Sigmoid colon (tissue), 7 donors: ENCODE results near the gene ATG7. TPM values are rescaled to one million over a fixed set of nuclear protein-coding genes. Genes with fewer than 3 reads are reported as not detected.
"Not testable (repeated sequence)": the region's sequence is repeated elsewhere in the genome, so short reads cannot be mapped to it uniquely, and the experiment has no call there.

Experiments used
- DNase-seq: peaks from one replicate; pipeline ENCODE4 v3.0.0-alpha.2; 2019
- H3K27ac ChIP-seq, 4 donors: fragments of 200-600 bp; sonication (generic); one replicate each; pipeline ENCODE4 v1.5.1; 2016 to 2019; ENCODE audit warnings: mild to moderate bottlenecking in 1 of 4
- H3K27me3 ChIP-seq, 3 donors: fragments of 200-600 bp; sonication (generic); one replicate each; pipeline ENCODE4 v1.5.1; 2019; ENCODE audit warnings: mild to moderate bottlenecking in 1 of 3
- H3K36me3 ChIP-seq, 4 donors: fragments of 200-600 bp; sonication (generic); one replicate each; pipeline ENCODE4 v1.5.1; 2016 to 2019
- H3K4me1 ChIP-seq, 4 donors: fragments of 200-600 bp; sonication (generic); one replicate each; pipeline ENCODE4 v1.5.1; 2017 to 2019
- H3K4me3 ChIP-seq, 4 donors: fragments of 200-600 bp; sonication (generic); one replicate each; pipeline ENCODE4 v1.5.1; 2017 to 2019; ENCODE audit warnings: mild to moderate bottlenecking in 2 of 4, moderate library complexity in 1 of 4
- H3K9me3 ChIP-seq, 4 donors: fragments of 200-600 bp in 3 of 4; sonication (generic) in 3 of 4; one replicate each; pipeline versions ENCODE4 v1.5.1 to v1.6.1; 2013 to 2019
- CTCF ChIP-seq, 4 experiments: fragments of 450-650 bp in 3 of 4; fragments of 200-600 bp in 1 of 4; IDR thresholded peaks; one replicate each; pipeline ENCODE4 v1.5.1; 2016 to 2019; ENCODE audit warnings: antibody characterized with exemption in 4 of 4, mild to moderate bottlenecking in 3 of 4, moderate library complexity in 2 of 4
- EP300 ChIP-seq, 4 donors: sonication (generic); formaldehyde crosslinking; IDR thresholded peaks; one replicate each; pipeline ENCODE4 v1.6.1; 2017; ENCODE audit warnings: antibody characterized with exemption in 4 of 4
- POLR2A ChIP-seq, 2 donors: fragments of 450-650 bp; IDR thresholded peaks; one replicate each; pipeline ENCODE4 v1.6.1; 2016; ENCODE audit warnings: antibody characterized with exemption in 2 of 2, mild to moderate bottlenecking in 2 of 2, moderate library complexity in 2 of 2
- POLR2AphosphoS5 ChIP-seq, 4 donors: sonication (generic); formaldehyde crosslinking; IDR thresholded peaks; one replicate each; pipeline ENCODE4 v1.6.1; 2017; ENCODE audit warnings: antibody characterized with exemption in 4 of 4
- WGBS, 2 donors: extraction: QIAGEN DNeasy Blood & Tissue Kit; methylation state at CpG; one replicate each; pipeline ENCODE4 v1.1.7; 2013; 5-methylcytosine and 5-hydroxymethylcytosine counted together
- intact Hi-C: fragments of 100-400 bp; cut with DNase I; formaldehyde crosslinking; loops from one replicate; pipeline ENCODE4 v1.15.1; 2023
- polyA plus RNA-seq, 3 donors: library from polyadenylated mRNA; stranded (reverse); fragments of 200-250 nt; gene quantifications; one replicate each; pipeline ENCODE4 v1.2.3, GENCODE V29; 2013
- total RNA-seq, 4 donors: library from RNA; depleted of rRNA; stranded (reverse); fragments of >200 nt; gene quantifications; one replicate each; pipeline ENCODE4 v1.1.0, GENCODE V29; 2016
- donor health status: healthy with polysubstance abuse.
- donor health status: Bipolar disorder and iron deficiency.
- donor health status: healthy.

ATG7 gene
- total and polyA plus RNA-seq, 7 donors: 12.5 to 62.9 (median 34.8) TPM

- Histone ChIP-seq H3K9me3 (no peaks in the 10 kb centered on the region), H3K36me3 (no peaks in the 10 kb centered on the region), H3K4me1 (peaks cover 0 to 18% (median 14%) of the 10 kb centered on the region in 4 donors), H3K27ac (peak overlapping the region; percentile 5 to 59 (median 38)), H3K27me3 (no peaks in the 10 kb centered on the region), H3K4me3 (no peak overlapping the region)
- DNase-seq: peak; percentile 77
- no peak for TF ChIP-seq POLR2A (IDR thresholded peaks at IDR 0.05)
- TF ChIP-seq EP300 (IDR thresholded peaks at IDR 0.05): no peak
- no peak for TF ChIP-seq POLR2AphosphoS5 (IDR thresholded peaks at IDR 0.05)
- TF ChIP-seq CTCF (IDR thresholded peaks at IDR 0.05): no peak
- intact Hi-C loops: no loop called here
- WGBS, 2 donors: 11 to 43% methylated on average over 1 of the region's 1 CpG
Observed at GRCh38 chr3:11498646-11499045, 226.4 kb downstream of the ATG7 start.

GRCh38 chr3:11499144-11499543, 226.9 kb downstream of the ATG7 start:
- TF ChIP-seq CTCF (IDR thresholded peaks at IDR 0.05) (no peak), EP300 (IDR thresholded peaks at IDR 0.05) (no peak), POLR2AphosphoS5 (IDR thresholded peaks at IDR 0.05) (no peak), POLR2A (IDR thresholded peaks at IDR 0.05) (no peak)
- peak overlapping the region in 3 of 4 donors; percentile 36 to 59 (median 40) for H3K27ac ChIP-seq
- H3K36me3 ChIP-seq: no peaks in the 10 kb centered on the region
- H3K4me3 ChIP-seq: no peak overlapping the region
- no peaks in the 10 kb centered on the region for H3K9me3 ChIP-seq
- WGBS, 2 donors: 93 to 95% methylated on average over 6 of the region's 6 CpGs
- intact Hi-C loops: no loop called here
- H3K27me3 ChIP-seq: no peaks in the 10 kb centered on the region
- peaks cover 0 to 18% (median 14%) of the 10 kb centered on the region in 4 donors for H3K4me1 ChIP-seq
- no peak for DNase-seq

- H3K36me3 ChIP-seq, DNase-seq, H3K27me3 ChIP-seq, H3K9me3 ChIP-seq, intact Hi-C loops, H3K27ac ChIP-seq, H3K4me3 ChIP-seq: not testable (repeated sequence)
- H3K4me1 ChIP-seq: peaks cover 0 to 18% (median 14%) of the 10 kb centered on the region in 4 donors
- no CpG with 5 or more reads among the region's 3 CpGs for WGBS, 2 donors
Observed at GRCh38 chr3:11502413-11502812, 230.2 kb downstream of the ATG7 start.

- peak overlapping the region; percentile 78 to 88 (median 80) for H3K27ac ChIP-seq
- TF ChIP-seq EP300 (IDR thresholded peaks at IDR 0.05): no peak
- no peak for TF ChIP-seq POLR2A (IDR thresholded peaks at IDR 0.05)
- no peak for TF ChIP-seq POLR2AphosphoS5 (IDR thresholded peaks at IDR 0.05)
- TF ChIP-seq CTCF (IDR thresholded peaks at IDR 0.05): no peak
- intact Hi-C loops: no loop called here
- no peak for DNase-seq
- H3K36me3 ChIP-seq: no peaks in the 10 kb centered on the region
- H3K4me1 ChIP-seq: peaks cover 0 to 33% (median 31%) of the 10 kb centered on the region in 4 donors
- no peaks in the 10 kb centered on the region for H3K9me3 ChIP-seq
- no peak overlapping the region for H3K4me3 ChIP-seq
- H3K27me3 ChIP-seq: no peaks in the 10 kb centered on the region
Observed at GRCh38 chr3:11507719-11508118, 235.5 kb downstream of the ATG7 start.

GRCh38 chr3:11508346-11509172, 236.4 kb downstream of the ATG7 start:
- intact Hi-C loops: no loop called here
- Histone ChIP-seq H3K36me3 (no peaks in the 10 kb centered on the region), H3K27me3 (no peaks in the 10 kb centered on the region), H3K4me3 (no peak overlapping the region), H3K4me1 (peaks cover 0 to 37% (median 32%) of the 10 kb centered on the region in 4 donors), H3K9me3 (no peaks in the 10 kb centered on the region), H3K27ac (peak overlapping the region; percentile 78 to 88 (median 80))
- TF ChIP-seq POLR2AphosphoS5 (IDR thresholded peaks at IDR 0.05): no peak
- TF ChIP-seq CTCF (IDR thresholded peaks at IDR 0.05): no peak
- TF ChIP-seq EP300 (IDR thresholded peaks at IDR 0.05): no peak
- no peak for TF ChIP-seq POLR2A (IDR thresholded peaks at IDR 0.05)
- no peak for DNase-seq
- WGBS, 2 donors: 60 to 78% methylated on average over 5 of the region's 5 CpGs
